Fibroblast of lung (primary cell): ENCODE results near the gene ERGIC1.

Experiments used
- EZH2 ChIP-seq: IDR thresholded peaks from 2 replicates; pipeline ENCODE4 v1.5.1; 2012; ENCODE audit warnings: low read length, control low read depth, mild to moderate bottlenecking; ENCODE audit errors: missing control alignments
- TF ChIP-seq, protein P1 (sequence below), 2 donors: IDR thresholded peaks in 1 of 2; conservative IDR thresholded peaks in 1 of 2; 1 replicate in 1 of 2; 2 replicates in 1 of 2; pipeline ENCODE4 v1.5.1; 2011 to 2012; ENCODE audit warnings: low read length in 2 of 2, control low read depth in 1 of 2, inconsistent platforms in 1 of 2, low read depth in 1 of 2, mild to moderate bottlenecking in 1 of 2

DNA sequence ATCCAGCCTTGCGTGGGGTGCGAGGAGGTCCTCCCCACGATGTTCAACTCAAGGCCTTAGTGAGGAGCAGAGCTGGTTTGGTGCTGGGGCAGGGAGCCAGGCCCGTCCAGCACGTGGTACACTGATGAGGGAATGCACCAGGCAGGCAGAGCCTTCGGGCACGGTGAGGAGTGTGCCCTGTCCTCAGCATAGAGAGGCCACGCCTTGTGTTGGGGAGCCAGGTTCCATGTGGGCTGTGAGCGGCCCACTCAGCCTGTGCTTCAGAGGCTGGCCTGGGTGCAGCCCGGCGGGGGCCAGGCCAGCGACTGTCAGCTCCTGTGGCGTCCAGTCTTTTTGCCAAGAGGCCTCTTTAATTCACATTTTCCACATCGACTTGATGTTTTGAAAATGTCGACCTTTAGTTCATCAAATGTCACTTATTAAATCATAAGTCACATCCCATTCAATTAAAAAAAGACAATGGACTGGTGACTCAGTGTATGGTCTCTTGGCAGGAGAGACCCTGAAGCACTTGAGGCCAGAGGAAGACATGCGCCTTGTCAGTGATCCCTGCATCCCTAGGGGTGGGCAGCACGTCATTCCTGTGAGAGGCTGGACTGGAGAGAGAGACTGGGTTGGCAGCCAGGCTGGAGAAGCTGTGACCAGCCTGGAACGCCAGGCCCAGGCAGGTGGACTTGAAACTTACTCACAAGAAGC lies 21.7 kb downstream of the ERGIC1 start:
- TF ChIP-seq, protein P1, sequence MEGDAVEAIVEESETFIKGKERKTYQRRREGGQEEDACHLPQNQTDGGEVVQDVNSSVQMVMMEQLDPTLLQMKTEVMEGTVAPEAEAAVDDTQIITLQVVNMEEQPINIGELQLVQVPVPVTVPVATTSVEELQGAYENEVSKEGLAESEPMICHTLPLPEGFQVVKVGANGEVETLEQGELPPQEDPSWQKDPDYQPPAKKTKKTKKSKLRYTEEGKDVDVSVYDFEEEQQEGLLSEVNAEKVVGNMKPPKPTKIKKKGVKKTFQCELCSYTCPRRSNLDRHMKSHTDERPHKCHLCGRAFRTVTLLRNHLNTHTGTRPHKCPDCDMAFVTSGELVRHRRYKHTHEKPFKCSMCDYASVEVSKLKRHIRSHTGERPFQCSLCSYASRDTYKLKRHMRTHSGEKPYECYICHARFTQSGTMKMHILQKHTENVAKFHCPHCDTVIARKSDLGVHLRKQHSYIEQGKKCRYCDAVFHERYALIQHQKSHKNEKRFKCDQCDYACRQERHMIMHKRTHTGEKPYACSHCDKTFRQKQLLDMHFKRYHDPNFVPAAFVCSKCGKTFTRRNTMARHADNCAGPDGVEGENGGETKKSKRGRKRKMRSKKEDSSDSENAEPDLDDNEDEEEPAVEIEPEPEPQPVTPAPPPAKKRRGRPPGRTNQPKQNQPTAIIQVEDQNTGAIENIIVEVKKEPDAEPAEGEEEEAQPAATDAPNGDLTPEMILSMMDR (conservative IDR thresholded peaks at IDR 0.05 in 1 of 2, IDR thresholded peaks at IDR 0.05 in 1 of 2; ENCODE audit: low read depth in 1 of 2, low read length in 2 of 2), result no peak
- no peak for TF ChIP-seq EZH2
